Esophagus muscularis mucosa (tissue), 3 donors: ENCODE measurements around the gene CHEK1.

Experiments
- CTCF ChIP-seq, 3 experiments: fragments of 200-600 bp in 2 of 3; fragments of 450-650 bp in 1 of 3; sonication (generic) in 2 of 3; IDR thresholded peaks; one replicate each; pipeline ENCODE4 v1.5.1; 2017 to 2019; ENCODE audit warnings: antibody characterized with exemption in 3 of 3, mild to moderate bottlenecking in 2 of 3, moderate library complexity in 1 of 3
- EP300 ChIP-seq: sonication (generic); formaldehyde crosslinking; IDR thresholded peaks from one replicate; pipeline ENCODE4 v1.6.1; 2017; ENCODE audit warnings: antibody characterized with exemption

GRCh38 chr11:125671561-125671960 is 46.6 kb downstream of the CHEK1 start:
- TF ChIP-seq CTCF (IDR thresholded peaks at IDR 0.05): no peak
- no peak for TF ChIP-seq EP300
